CD1c-positive myeloid dendritic cell (primary cell): ENCODE results near the gene EPPIN.
"Not testable (repeated sequence)": the region's sequence is repeated elsewhere in the genome, so short reads cannot be mapped to it uniquely, and the experiment has no call there.

Experiments
- DNase-seq: peaks from one replicate; pipeline ENCODE4 v3.0.0-alpha.2; 2016; ENCODE audit errors: extremely low spot score

EPPIN gene

DNA sequence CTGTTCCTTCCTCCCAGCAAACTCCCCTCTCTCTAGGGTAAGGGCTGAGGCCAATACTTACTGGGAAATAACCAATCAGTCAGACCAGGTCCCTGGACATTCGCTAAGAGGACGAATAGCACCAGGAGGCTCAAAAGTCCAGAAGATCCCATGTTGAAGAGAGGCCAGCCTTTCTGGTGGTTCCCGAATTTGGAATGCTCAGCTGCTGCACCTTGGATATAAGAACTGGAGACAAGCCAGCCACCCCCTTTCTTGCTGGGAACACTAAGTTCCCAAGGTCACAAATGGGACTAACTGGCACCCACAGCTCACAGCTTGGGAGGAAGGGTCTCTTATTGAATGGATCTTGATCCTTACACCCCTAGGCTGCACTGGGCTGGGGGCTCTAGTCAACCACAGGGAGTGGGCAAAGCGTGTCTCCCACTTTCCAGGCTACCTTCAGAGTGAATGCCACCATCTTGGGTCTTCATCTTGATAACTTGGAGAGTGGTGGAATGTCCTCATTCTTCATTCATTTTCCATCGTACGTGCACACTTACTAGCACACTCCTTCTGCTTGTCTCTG lies at the start of gene EPPIN:
Gene EPPIN, minus strand, starts transcription at position 196 of the 565 bp plus-strand sequence. Its CDS starts 44 bp downstream, at position 152.
- DNase-seq: no peak

DNA sequence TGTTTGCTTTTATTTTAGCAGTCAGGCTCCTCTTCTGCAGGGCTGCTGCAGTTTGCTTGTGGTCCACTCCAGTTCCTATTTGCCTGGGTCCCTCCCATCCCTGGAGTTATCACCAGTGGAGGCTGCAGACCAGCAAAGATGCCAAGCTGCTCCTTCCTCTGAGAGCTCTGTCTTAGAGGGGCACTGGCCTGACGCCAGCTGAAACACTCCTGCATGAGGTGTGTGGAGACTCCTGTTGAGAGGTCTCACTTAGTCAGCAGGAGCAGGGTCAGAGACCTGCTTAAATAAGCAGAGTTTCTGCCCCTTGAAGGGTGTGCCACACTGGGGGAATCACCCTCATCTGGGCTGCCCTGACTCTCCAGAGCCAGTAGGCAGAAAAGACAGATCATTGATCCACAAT lies 48.0 kb upstream of the EPPIN start:
- DNase-seq: no peak

DNA sequence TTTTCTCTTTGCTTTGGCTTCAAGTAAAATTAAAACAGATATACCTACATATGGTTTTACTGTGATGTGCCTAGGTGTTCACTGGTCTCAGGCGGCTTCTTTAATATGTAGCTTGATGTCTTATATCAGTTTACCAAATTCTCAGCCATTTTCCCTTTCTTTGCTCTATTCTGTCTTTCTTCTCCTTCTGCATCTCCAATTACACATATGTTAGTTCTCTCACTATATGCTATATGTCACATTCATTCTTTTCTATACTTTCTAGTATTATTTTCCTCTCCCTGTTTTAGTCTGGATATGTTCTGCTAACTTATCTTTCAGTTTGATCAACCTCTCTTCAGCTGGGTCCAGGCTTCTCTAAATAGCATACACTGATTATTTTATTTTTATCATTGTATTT lies 46.3 kb upstream of the EPPIN start:
- DNase-seq: no peak

DNA sequence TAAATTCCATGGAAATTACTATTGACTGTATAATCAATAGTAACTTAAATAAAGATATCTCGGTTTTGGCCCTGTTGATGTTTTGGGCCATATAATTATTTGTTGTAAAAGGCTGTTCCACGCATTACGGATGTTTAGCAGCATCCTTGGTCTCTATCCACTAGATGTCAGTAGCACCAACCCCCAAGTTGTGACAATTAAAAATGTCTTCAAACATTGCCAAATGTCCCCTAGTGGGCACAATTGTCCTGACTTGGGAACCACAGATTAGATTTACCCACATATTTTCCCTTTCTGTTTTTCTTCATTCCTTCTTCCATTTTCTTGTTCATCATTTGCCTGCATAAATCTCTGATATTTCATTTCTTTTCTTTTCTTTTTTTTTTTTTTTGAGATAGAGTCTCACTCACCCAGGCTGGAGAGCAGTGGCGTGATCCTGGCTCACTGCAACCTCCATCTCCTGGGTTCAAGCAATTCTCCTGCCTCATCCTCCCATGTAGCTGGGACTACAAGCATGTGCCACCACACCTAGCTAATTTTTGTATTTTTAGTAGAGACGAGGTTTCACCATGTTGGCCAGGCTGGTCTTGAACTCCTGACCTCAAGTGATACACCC lies 45.5 kb upstream of the EPPIN start:
- peak; percentile 69 for DNase-seq

DNA sequence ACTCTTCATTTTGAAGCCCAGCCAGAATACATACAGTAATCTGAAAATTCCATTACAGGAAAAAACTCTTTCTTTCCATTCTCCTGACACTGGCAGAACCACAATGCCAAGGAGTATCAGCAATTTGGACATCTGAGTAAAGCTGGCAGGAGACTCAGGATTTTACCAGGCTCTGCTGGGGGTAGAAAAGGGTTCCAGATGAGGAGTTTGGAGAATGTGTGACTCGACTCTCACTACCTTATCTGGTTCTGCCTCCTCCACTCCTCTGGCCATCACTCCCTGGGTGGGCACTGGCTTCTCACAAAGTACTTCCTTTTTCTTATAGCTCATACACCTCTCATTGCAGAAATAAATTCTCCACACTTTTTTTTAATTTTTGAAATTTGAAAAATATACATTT lies 42.5 kb upstream of the EPPIN start:
- no peak for DNase-seq

DNA sequence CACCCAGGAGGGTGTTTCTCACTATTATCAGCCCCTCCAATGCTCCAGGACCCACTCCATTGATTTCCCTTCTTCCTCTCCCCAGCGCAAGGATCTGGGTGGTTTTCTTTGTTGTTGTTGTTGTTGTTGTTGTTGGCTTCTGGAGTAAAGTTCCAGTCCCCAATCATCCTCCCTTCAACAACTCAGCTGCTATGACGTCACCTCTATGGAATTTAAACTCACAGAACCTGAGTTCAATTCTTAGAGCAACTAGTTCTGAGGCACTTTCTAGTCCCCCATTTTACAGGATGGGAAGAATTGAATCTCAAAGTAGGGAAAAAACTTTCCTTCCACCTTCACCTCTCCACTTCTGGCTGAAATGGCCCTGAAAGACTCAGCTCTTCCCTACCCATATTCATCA lies 41.6 kb upstream of the EPPIN start:
- no peak for DNase-seq

DNA sequence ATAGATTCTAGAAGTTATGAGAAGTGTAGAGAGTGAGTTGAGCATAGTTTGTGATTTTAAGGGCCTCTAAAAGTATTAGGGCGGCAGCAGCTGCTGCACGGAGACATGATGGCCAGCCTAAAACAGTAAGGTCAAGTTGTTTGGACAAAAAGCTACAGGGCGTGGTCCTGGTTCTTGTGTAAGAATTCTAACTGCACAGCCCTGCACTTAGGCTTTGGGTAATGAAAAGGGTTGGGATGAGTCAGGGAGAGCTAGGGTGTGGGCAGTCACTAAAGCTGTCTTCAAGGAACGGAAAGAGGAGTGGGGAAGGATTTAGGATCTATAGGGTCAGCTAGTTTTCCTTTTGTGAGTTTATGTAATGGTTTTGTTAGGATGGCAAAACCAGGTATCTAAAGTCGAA lies 38.8 kb upstream of the EPPIN start:
- DNase-seq: not testable (repeated sequence)

DNA sequence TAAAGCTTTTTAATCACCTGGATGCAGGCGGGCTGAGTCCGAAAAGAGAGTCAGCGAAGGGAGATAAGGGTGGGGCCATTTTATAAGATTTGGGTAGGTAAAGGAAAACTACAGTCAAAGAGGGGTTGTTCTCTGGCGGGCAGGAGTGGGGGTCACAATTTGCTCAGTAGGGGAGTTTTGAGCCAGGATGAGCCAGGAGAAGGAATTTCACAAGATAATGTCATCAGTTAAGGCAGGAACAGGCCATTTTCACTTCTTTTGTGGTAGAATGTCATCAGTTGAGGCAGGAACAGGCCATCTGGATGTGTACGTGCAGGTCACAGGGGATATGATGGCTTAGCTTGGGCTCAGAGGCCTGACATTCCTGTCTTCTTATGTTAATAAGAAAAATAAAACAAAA lies 37.1 kb upstream of the EPPIN start:
- not testable (repeated sequence) for DNase-seq

DNA sequence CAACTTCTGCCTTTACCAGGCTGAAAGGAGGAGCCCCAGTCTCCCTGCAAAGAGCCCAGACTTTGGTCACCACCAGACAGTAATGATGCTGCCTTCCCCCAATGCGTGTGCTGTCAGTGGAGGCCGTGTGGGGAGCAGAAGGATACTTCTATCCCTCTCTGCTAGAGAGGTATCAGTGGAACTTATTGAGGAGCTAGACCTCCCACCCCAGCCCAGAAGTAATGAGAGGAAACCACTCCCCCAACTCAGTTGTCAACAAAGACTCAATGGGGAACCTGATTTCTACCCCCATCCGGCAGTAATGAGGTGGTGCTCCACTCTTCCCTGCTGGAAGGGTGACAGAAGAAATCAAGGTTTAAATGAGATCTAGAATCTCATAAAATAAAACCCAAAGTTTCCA lies 36.3 kb upstream of the EPPIN start:
- DNase-seq: no peak

DNA sequence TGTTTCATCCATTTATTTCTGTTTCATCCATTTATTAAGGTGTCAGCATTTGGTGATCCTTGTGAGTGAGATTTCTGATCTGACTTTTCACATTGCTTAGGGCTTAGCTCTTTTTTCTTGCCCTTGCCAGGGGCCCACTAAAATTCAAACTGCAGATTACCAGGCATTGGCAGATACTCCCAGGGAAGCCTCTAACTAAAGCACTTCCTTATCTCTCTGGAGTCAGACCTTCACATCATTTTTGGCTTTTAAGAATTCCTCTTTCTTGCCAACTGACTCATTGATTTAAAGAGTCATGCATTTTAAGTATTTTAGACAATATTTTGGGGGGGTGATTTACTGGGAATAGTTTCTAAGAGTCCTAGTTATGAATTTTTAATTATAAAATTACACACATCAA lies 34.5 kb upstream of the EPPIN start:
- DNase-seq: no peak

DNA sequence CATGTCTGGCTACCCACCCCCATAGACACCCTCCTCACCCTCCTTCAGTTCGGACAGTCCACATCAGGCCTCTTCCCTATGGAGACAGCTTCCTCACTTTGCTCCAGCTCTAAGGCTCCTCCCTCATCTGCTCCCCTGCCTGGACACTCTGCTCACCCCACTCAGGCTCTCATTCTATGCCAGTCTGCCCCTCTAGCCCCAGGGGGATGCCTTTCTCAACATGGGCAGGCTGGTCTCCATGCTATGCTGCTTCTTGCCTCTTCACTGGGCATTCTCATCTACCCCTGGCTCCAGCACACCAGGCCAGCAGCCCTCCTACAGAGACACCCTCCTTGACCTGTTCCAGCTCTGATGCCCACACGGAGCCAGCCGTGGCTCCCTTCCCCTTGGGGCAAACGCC lies 32.0 kb upstream of the EPPIN start, which contains the start of gene WFDC8:
Gene WFDC8, minus strand, starts transcription at position 101 of the 400 bp plus-strand sequence. Its CDS starts 37 bp downstream, at position 64.
- DNase-seq: no peak

DNA sequence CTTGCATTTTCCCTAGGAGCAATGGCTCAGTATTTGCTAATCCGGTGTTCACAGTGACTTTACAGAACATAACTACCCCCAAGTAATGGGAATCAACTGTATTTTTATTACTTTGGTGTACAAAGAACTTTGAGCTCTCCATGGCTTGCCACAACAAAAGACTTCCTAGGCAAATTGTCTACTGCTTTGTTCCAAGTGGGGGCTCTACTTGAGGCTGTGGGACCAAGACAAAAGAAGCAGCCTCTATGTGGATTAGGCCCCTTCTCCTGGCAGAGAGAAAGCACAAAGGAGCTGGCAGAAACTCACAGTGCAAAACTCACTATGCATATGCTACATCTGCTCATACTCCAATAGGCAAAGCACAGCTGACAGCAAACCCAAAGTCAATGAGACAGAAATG lies 31.0 kb upstream of the EPPIN start:
- DNase-seq: no peak

DNA sequence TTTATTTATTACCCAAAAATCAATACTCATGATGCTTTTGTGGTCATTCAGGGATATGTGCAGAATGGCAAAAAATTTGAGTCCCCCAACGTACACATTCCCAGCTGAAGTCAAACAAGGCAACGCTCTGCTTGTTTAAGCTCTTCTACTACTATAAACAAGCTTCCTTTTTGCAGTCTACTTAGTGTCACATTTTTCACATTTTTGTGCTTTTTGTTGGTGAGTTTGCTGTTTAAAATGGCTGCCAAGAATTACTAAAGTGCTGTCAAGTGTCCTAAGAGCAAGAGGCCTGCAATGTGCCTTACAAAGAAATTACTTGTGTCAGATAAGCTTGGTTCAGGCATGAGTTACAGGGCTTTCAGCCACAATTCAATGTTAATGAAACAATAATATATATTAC lies 29.8 kb upstream of the EPPIN start:
- DNase-seq: no peak

DNA sequence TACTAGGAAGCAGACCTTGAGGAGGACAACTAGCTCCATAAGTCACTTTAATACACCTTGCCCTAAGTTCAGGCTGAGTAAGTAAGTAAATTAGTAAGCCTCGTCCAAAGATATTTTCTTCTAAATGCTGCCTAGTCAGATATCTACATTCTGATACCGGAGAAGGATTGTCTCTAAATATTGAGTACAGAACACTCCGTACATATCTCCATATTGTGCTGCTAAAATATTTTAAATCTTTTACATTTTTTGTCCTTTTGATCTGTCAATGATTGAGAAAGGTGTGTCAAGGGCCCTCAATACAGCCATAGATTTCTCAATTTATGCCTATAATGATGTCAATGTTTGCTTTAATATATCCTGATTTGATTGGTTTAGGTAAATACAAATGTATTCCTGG lies 28.7 kb upstream of the EPPIN start:
- DNase-seq: no peak

DNA sequence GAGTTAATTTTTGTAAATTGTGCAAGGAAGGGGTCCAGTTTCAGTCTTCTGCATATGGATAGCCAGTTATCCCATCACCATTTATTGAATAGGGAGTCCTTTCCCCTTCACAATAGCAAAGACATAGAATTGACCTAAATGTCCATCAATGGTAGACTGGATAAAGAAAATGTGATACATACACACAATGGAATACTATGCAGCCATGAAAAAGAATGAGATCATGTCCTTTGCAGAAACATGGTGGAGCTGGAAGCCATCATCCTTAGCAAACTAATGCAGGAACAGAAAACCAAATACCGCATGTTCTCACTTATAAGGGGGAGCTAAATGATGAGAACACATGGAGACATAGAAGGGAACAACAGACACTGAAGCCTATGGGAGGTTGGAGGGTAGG lies 22.4 kb upstream of the EPPIN start:
- DNase-seq: not testable (repeated sequence)

DNA sequence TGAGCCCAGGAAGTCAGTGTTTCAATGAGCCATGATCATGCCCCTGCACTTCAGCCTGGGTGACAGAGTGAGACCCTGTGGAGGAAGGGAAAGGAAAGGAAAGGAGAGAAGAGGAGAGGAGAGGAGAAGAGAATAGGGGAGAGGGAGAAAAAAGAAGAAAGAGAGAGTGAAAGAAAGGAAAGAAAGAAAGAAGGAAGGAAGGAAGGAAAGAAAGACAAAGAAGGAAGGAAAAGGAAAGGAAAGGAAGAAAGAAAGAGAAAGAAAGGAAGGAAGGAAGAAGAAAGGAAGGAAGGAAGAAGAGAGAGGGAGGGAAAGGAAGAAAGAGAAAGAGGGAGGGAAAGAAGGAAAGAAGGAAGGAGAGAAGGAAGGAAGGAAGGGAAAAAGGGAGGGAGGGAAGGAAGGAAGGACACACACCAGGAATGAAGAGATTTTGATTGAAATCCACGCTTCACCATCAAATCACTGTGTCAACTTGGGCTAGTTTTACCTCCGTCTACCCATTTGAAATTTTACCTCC lies 17.6 kb upstream of the EPPIN start:
- no peak for DNase-seq

DNA sequence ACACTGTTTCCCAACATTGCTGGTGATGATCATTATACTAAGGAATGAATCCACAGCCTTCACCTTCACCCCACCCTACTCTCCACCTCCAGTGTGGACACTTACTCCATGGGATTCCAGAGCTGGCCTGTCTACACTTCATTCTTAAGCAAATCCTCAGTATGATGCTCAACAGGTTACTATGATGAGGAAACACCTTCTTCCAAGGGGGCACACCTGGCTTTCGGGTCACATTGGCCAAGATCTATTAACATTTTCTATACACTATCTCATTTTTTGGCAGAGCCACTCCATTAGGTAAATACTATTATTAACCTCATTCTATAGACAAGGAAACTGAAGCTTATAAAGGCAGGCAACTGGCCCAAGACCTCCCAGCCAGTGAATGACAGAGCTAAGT lies 8.0 kb upstream of the EPPIN start:
- DNase-seq: no peak

DNA sequence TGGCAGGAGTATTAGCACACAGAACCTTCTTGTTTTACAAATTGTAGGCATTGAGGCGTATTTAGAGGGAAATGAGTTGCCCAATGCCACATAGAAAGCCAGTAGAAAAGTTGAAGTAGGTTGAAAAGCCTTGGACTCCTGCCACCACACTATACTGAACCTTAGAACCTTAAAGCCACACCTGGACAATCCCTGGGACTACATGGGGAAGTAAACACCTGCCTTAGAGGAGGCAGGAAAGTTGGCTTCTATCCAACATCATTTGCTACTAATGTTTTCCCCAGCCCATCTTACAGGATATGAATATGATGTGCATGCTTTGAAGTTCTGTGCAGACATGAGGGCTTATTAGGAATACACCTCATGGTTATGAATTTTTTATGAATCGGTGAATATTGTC lies 5.3 kb upstream of the EPPIN start:
- DNase-seq: no peak

DNA sequence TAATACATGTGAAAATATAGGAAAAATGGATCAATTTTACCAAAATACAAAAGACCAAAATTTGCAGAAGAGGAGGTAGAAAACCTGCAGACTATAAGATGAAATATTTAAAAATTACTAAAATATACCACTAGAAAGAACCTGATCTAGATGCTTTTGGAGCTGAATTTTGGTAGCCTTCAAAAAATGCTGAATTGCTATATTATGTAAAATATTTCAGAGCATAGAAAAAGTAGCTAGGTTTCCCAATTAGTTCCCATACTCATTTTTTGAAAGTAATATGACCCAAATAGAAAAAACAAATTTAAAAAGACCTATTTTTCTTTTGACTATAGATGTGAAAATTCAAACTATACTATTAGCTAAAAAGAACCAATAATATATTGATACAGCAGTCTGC lies 3.6 kb upstream of the EPPIN start:
- DNase-seq: no peak

DNA sequence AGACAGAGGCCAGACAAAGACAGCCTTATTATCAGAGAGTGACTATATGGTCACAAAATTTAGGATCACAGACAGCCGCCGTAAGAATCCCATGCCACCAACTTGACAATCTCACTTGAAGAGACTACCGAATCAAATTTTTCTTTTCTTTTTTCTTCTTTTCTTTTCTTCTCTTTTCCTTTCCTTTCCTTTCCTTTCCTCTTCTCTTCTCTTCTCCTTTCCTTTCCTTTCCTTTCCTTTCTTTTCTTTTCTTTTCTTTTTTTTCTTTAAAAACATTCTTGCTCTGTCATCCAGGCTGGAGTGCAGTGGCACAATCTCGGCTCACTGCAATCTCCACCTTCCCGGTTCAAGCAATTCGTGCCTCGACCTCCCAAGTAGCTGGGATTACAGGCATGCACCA lies 1.2 kb upstream of the EPPIN start:
- no peak for DNase-seq

DNA sequence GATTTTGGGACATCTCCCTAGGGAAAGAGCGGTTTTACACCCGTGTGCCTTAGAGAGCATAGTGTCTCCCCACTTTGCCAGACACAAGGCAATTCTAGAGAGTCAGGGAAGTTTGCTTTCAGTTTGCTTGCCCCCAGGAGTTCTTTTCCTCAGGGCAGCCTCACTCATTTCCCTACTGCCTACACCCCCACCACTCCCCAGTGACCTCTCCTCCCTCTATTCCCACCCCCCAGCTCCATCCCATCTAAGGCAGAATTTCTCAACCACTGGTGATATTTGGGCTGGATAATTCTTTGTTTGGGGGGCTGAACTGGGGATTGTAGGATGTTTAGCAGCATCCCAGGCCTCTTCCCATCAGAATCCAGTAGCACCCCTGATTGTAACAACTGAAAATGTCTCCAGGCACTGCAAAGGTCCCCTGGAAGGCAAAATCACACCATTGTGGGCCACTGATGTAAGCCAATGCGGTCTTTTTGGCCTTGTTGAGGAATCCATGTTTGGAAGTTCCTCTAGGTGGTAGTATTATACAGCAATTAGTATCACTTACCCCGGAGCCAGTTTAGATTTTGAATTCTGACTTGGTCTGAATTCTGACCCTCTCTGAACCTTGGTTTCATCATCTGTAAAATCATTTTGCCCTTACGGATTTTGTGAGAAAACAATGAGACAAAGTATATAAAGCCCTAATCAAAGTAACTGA lies 1.3 kb downstream of the EPPIN start:
- peak; percentile 4 for DNase-seq

DNA sequence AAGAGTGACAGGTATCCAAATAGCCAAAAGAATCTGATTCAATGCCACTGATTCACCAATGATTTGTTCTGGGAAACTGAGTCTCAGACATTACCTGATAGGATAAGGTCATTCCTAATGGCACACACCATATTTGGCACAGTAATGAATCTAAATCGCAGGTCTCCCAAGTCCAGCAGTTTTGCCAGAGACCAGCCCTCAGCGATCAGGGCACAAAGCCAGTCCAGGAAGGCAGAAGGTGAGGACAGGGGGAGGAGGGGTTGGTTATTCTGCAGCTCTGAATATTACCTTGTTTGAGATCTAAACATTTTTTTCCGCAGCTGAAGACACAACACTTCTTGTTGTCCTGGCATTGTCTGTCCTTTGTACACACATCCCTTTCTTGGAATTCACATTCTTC lies 1.9 kb downstream of the EPPIN start:
- no peak for DNase-seq

DNA sequence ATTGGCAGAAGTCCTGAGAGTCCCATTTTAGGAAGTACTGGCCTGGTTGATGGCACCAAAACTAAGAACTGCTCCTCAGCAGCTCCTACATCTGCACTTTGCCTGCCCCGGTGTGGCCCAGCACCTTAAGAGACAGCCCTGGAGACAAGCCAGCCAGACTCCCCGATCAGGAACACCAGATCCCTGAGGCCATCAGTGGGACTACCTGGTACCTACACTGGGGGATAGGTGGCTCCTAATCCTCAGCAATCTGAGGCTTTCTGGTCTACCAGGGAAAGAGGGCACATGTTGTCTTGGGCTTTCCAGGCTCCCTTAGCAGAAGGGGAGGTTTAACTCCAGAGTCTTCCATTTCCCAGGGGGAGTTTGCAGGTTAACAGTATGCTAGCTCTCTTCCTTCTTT lies 7.8 kb downstream of the EPPIN start, which contains the start of gene WFDC6:
Gene WFDC6, minus strand, starts transcription at position 101 of the 400 bp plus-strand sequence. Its CDS starts 75 bp downstream, at position 26.
- no peak for DNase-seq
